GM19397 (cell line): ENCODE measurements around the gene MBD4.
"Not testable (repeated sequence)": the region's sequence is repeated elsewhere in the genome, so short reads cannot be mapped to it uniquely, and the experiment has no call there.

Source experiments
- ATAC-seq: cut with Tn5 transposase; IDR thresholded peaks from one replicate; pipeline ENCODE4 v1.9.1; 2021; ENCODE audit warnings: mild to moderate bottlenecking, moderate library complexity; ENCODE audit not compliant: unreplicated experiment

MBD4 gene

GRCh38 chr3:129439817-129440617 is at the start of gene MBD4, which contains the start of gene IFT122:
TSS of gene MBD4 (minus strand) at chr3:129439948. CDS start at chr3:129439833, 115 bp downstream.
TSS of gene IFT122 (plus strand) at chr3:129440224. CDS start at chr3:129440331, 107 bp downstream.
- peak; percentile 87 for ATAC-seq

DNA sequence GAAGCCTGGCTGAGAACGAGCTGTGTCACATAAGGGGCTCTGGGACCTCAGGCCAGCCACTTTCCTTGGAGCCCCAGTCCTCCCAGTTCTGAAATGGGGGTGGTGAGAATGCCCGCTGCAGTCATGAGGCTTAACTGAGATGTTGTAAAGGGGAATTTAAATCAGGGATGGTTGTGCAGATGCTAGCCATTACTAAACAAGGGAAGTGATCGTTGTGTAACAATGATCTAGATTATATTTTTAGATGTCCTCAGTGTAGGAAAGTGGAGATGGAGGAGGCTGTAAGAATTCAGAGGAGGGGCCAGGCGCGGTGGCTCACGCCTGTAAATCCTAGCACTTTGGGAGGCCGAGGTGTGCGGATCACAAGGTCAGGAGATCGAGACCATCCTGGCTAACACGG is 49.5 kb upstream of the MBD4 start:
- not testable (repeated sequence) for ATAC-seq

DNA sequence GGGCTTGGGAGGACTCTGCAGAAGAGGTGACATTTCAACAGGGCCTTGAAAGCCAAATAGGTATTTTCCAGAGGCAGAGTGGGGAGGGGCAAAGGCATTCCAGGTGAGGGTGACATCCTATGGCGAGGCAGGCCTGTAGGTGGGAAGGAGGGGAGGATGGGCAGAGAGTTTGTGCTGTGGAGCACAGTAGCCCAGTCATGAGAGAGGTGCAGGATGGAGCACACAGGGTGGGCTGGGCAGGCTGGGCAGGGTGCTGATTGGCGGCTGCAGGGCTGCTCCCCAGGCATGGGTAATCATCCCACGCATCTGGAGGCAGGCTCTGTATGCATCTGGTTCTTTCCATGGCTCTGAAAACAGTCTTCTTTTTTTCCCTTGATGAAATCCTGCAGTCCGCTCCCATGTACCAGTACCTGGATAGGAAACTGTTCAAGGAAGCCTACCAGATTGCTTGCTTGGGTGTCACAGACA is 48.2 kb upstream of the MBD4 start:
- ATAC-seq: not testable (repeated sequence)

DNA sequence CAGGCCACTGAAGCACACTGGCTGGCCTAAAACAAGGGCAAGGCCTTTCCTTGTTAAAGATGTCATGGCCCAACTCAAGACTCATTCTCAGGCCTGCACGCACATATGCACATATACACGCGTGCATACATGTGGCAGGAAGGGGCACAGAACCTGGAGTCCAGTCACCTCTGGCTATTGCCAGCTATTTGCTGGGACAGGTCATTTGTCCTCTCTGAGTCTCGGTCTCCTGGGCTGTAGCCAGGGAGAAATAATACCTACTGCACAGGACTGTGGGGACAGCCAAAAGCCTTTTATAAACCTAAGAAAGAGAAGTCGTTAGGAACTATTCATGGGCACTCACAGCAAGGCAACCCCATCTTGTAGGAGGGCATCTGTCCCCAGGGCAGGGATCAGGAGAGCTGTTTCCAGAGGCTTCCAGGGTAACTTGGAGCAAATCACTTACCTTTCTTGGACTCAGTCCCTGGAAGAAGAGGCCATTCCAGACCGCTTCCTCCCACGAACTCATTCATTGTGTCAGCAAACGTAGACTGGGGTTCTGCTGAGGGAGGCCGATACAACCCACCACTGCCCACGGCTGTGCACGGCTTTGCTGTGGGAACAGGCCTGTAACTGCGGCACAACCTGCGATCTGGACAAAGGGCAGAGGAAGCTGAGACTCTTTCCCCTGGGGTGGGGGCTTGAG is 47.6 kb upstream of the MBD4 start:
- no peak for ATAC-seq

- no peak for ATAC-seq
Measured at GRCh38 chr3:129486664-129487035, 46.9 kb upstream of the MBD4 start.

- no peak for ATAC-seq
Measured at GRCh38 chr3:129485721-129486663, 46.2 kb upstream of the MBD4 start.

DNA sequence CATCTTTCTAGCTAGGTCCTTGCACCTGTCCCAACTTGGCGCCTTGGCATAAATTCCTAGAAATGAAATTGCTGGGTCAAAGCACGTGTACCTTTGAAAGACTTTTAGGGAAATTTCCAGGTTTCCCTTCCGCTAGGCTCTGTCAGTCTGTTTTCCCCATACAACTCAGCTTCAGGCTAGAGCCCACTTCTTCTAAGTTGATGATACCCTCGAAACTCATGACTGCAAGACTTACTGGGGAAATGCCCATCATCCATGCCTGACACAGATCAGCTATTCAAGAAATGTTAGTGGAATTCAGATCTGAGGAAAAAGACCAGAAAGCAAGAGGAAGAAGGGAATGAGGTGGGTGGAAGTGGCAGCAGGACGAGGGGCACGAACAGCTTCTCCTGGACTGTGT is 45.4 kb upstream of the MBD4 start:
- not testable (repeated sequence) for ATAC-seq

GRCh38 chr3:129483870-129484269 is 44.1 kb upstream of the MBD4 start:
- no peak for ATAC-seq

- ATAC-seq: no peak
Measured at GRCh38 chr3:129482721-129483120, 43.0 kb upstream of the MBD4 start.

DNA sequence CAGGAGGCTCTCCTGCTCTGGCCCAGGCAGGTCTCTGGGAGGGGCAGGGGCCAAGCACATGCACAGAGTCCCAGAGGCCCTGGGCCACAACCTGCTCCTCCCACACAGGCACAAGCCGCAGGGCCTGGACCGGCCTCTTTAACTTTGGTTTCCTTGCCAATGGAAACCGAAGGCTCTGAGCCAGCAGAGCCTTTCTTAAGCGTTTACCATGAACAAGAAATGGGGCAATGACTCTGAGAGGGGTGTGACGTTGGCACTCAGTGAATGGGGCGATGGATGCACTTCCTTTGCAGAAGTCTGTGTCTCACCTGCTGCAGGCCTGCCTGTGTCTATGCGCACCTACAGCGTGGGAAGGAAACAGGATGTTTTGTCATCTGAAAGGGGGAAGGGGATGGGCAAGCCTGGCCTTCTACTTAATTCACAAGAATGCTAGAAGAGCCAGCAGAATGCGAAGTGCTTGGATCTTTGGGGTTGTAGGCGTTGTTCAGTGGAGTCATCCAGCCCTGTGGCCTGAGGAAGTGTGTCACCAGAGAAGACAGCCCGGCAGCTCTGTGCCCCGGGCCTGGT is 42.1 kb upstream of the MBD4 start:
- ATAC-seq: no peak

DNA sequence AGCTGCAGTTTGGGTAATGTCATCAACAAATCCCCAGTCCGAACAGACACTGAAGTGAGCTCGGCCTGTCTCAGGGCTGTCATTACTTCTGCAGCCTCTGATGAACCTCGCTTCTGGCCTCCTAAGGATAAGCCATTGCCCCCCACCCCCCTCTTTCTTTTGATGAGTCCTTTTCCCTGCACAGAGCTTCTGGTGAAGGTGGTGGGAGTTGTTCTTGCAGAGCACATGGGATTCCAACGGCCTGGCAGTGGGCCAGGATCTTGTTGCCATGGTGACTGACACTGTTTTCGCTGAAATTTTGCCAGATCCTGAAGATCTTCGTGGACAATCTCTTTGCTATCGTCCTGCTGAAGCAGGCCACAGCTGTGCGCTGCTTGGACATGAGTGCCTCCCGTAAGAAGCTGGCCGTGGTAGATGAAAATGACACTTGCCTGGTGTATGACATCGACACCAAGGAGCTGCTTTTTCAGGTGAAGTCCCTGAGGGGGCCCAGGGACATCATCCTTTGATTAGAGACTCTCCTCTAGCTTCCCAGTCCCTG is 41.5 kb upstream of the MBD4 start:
- not testable (repeated sequence) for ATAC-seq

DNA sequence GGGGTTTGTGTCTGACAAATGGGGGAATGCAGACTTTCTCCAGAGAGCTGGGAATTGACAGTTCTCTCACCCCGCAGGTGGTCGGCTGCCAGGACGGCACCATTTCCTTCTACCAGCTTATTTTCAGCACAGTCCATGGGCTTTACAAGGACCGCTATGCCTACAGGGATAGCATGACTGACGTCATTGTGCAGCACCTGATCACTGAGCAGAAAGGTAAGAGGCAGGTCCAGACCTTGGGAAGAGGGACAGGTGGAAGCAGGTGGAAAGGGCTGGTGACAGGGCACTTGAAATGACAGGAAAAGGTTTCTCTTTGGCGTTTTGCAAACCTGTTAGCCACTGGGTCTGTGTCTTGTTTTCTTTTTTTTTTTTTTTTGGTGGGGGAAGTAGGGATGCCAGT is 36.8 kb upstream of the MBD4 start:
- no peak for ATAC-seq

DNA sequence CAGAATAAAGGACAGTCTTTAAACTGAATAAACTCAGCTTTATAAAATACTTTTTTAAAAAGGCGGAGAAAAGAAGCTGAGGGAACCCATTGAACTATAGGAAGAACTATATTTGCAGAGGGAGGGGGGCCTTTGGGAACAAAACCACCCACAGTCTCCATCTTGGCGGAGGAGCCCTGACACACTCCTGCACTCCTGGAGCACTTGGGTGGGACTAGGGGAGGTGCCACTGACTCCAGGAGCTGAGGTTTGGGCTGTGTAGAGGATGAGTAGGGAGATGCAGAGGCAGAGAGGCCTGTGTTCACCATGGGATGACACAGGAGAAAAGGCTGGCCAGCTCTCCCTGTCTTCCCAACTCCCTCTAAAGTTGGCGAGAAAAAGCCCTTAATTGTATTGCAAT is 36.1 kb upstream of the MBD4 start:
- no peak for ATAC-seq

DNA sequence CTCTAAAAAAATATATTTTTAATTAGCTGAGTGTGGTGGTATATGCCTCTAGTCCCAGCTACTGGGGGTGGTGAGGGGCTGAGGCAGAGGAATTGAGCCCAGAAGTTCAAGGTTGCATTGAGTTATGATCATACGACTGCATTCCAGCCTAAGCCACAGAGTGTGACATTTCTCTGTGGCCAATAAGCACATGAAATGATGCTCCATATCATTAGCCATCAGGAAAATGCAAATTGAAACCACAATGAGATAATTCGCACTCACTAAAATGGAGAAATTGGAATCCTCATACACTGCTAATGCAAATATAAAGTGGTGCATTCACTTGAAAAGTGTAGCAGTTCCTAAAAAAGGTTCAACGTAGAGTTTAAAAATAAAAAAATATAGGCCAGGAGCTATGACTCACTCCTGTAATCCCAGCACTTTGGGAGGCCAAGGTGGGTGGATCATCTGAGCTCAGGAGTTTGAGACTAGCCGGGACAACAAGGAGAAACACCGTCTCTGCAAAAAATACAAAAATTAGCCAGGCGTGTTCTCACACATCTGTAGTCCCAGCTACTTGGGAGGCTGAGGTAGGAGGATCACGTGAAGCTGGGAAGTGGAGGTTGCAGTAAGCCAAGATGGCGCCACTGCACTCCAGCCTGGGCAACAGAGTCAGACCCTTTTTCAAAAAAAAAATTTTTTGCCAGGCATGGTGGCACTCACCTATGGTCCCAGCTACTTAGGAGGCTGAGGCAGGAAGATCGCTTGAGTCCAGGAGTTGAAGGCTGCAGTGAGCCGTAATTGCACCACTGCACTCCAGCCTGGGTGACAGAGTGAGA is 35.4 kb upstream of the MBD4 start:
- no peak for ATAC-seq

GRCh38 chr3:129473769-129474152 is 34.0 kb upstream of the MBD4 start:
- ATAC-seq: no peak

- ATAC-seq: no peak
Measured at GRCh38 chr3:129473067-129473768, 33.5 kb upstream of the MBD4 start.

DNA sequence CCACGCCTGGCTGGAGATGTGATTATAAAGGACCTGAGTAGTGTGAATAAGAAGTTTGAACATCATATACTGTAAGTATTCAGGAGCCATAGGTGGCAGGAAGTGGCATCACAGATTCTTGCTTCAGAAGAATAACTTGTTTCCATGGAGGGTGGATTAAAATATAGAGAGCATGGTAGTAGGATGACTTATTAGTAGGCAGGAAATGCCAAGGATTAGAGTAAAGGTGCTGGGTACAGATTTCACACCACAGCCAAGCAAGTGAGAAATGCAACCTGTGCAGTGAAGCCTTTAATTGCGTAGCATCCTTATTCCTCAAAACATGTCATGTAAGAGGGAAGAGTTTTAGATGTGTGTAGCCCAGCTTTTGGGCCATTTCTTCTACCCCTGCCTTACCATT is 31.1 kb upstream of the MBD4 start:
- no peak for ATAC-seq

DNA sequence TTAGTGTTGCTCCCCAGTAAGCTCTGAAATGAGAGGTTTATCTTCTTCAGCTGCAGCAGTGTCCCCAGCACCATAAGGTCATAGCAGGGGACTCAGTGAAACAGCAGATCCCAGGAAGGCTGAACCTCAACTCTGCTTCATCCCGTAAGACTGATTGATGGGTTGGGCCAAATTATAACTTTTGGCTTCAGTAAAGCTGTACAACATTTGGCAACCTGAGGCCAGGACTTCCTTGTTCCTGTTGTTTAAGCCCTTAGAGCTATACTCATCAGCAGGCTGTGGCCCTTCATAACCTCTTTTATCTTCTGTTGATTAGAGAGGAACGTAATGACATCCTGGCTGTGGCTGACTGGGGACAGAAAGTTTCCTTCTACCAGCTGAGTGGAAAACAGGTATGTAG is 29.3 kb upstream of the MBD4 start:
- no peak for ATAC-seq

DNA sequence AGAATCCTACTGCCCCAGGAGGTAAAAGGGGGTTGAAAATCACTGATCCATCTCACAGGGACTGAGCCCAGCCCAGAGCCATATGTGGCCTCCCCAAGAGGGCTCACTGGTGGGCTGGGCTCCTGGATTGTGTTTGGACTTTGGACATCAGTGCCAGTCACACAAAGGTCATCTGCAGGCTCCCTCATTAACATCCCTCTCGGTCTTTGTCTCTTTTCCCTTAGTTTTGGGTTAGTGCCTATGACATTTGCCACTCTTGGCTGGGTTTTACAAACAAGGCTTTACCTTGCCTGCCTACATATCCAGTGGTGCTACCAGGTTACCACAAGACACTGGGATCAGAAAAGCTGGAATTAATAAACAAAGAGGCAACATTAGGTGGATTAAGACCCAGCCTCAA is 28.2 kb upstream of the MBD4 start:
- no peak for ATAC-seq
